Measurements from ENCODE around the gene BCL7C.

DNA sequence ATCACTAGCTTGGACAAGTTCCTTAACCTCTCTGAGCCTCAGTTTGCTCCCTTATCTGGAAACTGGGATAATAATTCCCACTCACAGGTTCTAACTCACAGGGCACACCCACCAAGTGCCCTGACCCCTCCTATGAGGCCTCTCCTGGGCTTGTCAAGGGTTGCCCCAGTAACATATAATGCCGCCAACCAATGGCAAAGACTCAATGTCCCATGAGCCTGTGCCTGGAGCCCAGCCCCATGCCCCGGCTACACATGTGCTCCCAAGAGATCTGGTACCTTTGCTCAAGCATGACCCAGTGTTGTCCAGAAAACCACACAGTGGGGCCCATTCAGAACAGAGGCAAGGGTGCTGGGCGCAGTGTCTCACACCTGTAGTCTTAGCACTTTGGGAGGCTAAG is 21.0 kb upstream of the BCL7C start:
- TF ChIP-seq BACH2 (CRISPR knock-in tag; IDR thresholded peaks at IDR 0.05; ENCODE audit: borderline replicate concordance): no peak
- TF ChIP-seq CSDC2 (CRISPR knock-in tag; IDR thresholded peaks at IDR 0.05): no peak
